ENCODE results near the gene OTOP3. TPM values are rescaled to one million over a fixed set of nuclear protein-coding genes. Genes with fewer than 3 reads are reported as not detected.

OTOP3 gene
- total and polyA plus RNA-seq, 9 donors, result 0.89 TPM; not detected in 8

- H3K4me1 ChIP-seq (ENCODE audit: control insufficient read depth, insufficient read depth, low read length), result no peaks in the 10 kb centered on the region
- 66% methylated on average over 29 of the region's 32 CpGs for WGBS (ENCODE audit: insufficient coverage)
- no peaks in the 10 kb centered on the region for H3K9me3 ChIP-seq (replicated peaks; ENCODE audit: control insufficient read depth, low read depth, low read length)
- H3K27ac ChIP-seq (ENCODE audit: low read length), result no peak overlapping the region
- no peak overlapping the region for H3K4me3 ChIP-seq (ENCODE audit: low read length)
- peaks cover 33% of the 10 kb centered on the region for H3K27me3 ChIP-seq (ENCODE audit: control insufficient read depth, insufficient read depth, low read length)
- no peaks in the 10 kb centered on the region for H3K36me3 ChIP-seq (ENCODE audit: control insufficient read depth, insufficient read depth, low read length)
- DNase-seq, result no peak
These were observed 16.2 kb downstream of the OTOP3 start for GRCh38 chr17:74951680-74952421.

GRCh38 chr17:74952431-74953133 is 16.9 kb downstream of the OTOP3 start:
- DNase-seq, result no peak
- peaks cover 30% of the 10 kb centered on the region for H3K27me3 ChIP-seq (ENCODE audit: control insufficient read depth, insufficient read depth, low read length)
- 52% methylated on average over 14 of the region's 24 CpGs for whole genome bisulfite sequencing (ENCODE audit: insufficient coverage)

DNA sequence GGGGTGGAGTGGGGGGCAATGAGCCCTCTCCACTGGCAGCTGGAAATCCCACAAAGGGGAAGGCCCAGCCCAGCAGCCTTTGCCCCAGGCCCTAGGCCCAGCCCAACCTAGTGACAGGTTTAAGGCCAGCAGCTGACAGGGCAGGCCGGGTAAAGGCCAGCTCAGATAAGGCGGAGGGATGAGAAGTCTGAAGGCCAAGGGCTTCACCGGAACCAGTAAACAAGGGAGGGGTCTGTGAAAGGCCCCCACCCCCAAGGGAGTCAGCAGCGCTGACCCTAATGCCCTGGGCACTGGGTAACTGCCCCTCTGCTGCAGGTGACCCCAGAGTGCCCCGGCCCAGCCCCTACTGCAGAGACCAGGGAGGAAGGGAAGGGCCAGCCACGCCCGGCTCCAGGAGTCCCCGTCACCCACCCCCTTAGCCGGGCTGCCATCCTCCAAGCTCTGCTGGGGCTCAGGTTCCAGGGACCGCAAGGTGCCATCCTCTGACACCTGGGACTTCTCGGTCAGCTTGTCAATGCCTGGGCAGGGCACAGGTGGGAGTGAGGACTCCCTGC is 17.5 kb downstream of the OTOP3 start:
- 78% methylated on average over 8 of the region's 11 CpGs for WGBS (ENCODE audit: insufficient coverage)

More at GRCh38 chr17:74952431-74953133, 16.9 kb downstream of the OTOP3 start:
- H3K4me1 ChIP-seq (ENCODE audit: control insufficient read depth, insufficient read depth, low read length), result no peaks in the 10 kb centered on the region
- H3K36me3 ChIP-seq (ENCODE audit: control insufficient read depth, insufficient read depth, low read length), result no peaks in the 10 kb centered on the region
- no peaks in the 10 kb centered on the region for H3K9me3 ChIP-seq (replicated peaks; ENCODE audit: control insufficient read depth, low read depth, low read length)
- no peak overlapping the region for H3K27ac ChIP-seq (ENCODE audit: low read length)
- H3K4me3 ChIP-seq (ENCODE audit: low read length), result no peak overlapping the region

GRCh38 chr17:74954115-74954514 is 18.4 kb downstream of the OTOP3 start:
- H3K9me3 ChIP-seq (replicated peaks; ENCODE audit: control insufficient read depth, low read depth, low read length), result no peaks in the 10 kb centered on the region
- H3K4me3 ChIP-seq (ENCODE audit: low read length), result no peak overlapping the region
- 76% methylated on average over 12 of the region's 15 CpGs for WGBS (ENCODE audit: insufficient coverage)
- H3K27me3 ChIP-seq (ENCODE audit: control insufficient read depth, insufficient read depth, low read length), result peaks cover 33% of the 10 kb centered on the region
- DNase-seq, result no peak
- no peaks in the 10 kb centered on the region for H3K36me3 ChIP-seq (ENCODE audit: control insufficient read depth, insufficient read depth, low read length)
- H3K27ac ChIP-seq (ENCODE audit: low read length), result no peak overlapping the region
- H3K4me1 ChIP-seq (ENCODE audit: control insufficient read depth, insufficient read depth, low read length), result no peaks in the 10 kb centered on the region

More for the DNA sequence above, 17.5 kb downstream of the OTOP3 start:
- no peaks in the 10 kb centered on the region for H3K4me1 ChIP-seq (ENCODE audit: control insufficient read depth, insufficient read depth, low read length)
- H3K9me3 ChIP-seq (replicated peaks; ENCODE audit: control insufficient read depth, low read depth, low read length), result no peaks in the 10 kb centered on the region
- H3K27ac ChIP-seq (ENCODE audit: low read length), result no peak overlapping the region
- H3K36me3 ChIP-seq (ENCODE audit: control insufficient read depth, insufficient read depth, low read length), result no peaks in the 10 kb centered on the region
- peaks cover 33% of the 10 kb centered on the region for H3K27me3 ChIP-seq (ENCODE audit: control insufficient read depth, insufficient read depth, low read length)
- no peak for DNase-seq
- H3K4me3 ChIP-seq (ENCODE audit: low read length), result no peak overlapping the region

DNA sequence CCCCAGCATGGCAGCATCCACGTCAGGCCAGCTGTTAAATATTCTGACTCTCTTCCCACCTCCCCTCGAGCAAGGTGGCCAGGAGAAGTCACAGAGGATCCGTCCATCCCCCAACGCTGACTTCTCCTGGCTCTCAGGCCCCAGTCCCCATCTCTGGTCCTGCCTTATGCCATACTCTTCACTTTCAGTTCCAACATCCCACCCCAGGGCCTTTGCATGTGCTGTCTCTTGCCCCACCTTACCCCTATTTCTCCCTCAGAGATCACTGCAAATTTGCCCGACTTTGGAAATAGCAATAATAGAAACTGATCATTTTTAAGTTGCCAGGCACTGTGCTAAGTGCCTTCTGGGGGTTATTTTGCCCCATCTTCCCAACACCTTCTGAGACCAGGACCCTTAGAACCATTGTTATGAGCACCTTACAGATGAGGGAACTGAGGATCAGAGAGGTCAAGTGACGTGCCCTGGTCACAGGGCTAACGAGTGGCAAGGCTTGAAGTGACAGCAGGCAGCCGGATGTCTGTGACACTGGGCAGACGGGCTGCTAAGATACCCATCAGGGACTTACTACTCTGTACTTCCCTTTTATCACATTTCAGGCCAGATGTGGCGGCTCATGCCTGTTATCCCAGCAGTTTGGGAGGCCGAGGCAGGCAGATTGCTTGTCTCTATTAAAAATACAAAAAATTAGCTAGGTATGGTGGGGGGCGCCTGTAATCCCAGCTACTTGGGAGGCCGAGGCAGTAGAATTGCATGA is 19.1 kb downstream of the OTOP3 start:
- no peaks in the 10 kb centered on the region for H3K4me1 ChIP-seq (ENCODE audit: control insufficient read depth, insufficient read depth, low read length)
- H3K27me3 ChIP-seq (ENCODE audit: control insufficient read depth, insufficient read depth, low read length), result peaks cover 32% of the 10 kb centered on the region
- no peaks in the 10 kb centered on the region for H3K9me3 ChIP-seq (replicated peaks; ENCODE audit: control insufficient read depth, low read depth, low read length)
- DNase-seq, result no peak
- no peaks in the 10 kb centered on the region for H3K36me3 ChIP-seq (ENCODE audit: control insufficient read depth, insufficient read depth, low read length)
- WGBS (ENCODE audit: insufficient coverage), result 44% methylated on average over 6 of the region's 13 CpGs
- no peak overlapping the region for H3K27ac ChIP-seq (ENCODE audit: low read length)
- H3K4me3 ChIP-seq (ENCODE audit: low read length), result no peak overlapping the region

- 56% methylated on average over 3 of the region's 4 CpGs for WGBS (ENCODE audit: insufficient coverage)
- Histone ChIP-seq H3K27me3 (ENCODE audit: control insufficient read depth, insufficient read depth, low read length) (peaks cover 20% of the 10 kb centered on the region), H3K9me3 (replicated peaks; ENCODE audit: control insufficient read depth, low read depth, low read length) (no peaks in the 10 kb centered on the region), H3K4me3 (ENCODE audit: low read length) (no peak overlapping the region), H3K4me1 (ENCODE audit: control insufficient read depth, insufficient read depth, low read length) (no peaks in the 10 kb centered on the region), H3K27ac (ENCODE audit: low read length) (no peak overlapping the region), H3K36me3 (ENCODE audit: control insufficient read depth, insufficient read depth, low read length) (no peaks in the 10 kb centered on the region)
- no peak for DNase-seq
These were observed 20.4 kb downstream of the OTOP3 start for GRCh38 chr17:74956093-74956492.

- Histone ChIP-seq H3K4me1 (ENCODE audit: control insufficient read depth, insufficient read depth, low read length) (peaks cover 13% of the 10 kb centered on the region), H3K9me3 (replicated peaks; ENCODE audit: control insufficient read depth, low read depth, low read length) (no peaks in the 10 kb centered on the region), H3K36me3 (ENCODE audit: control insufficient read depth, insufficient read depth, low read length) (no peaks in the 10 kb centered on the region), H3K27ac (ENCODE audit: low read length) (no peak overlapping the region), H3K27me3 (ENCODE audit: control insufficient read depth, insufficient read depth, low read length) (peaks cover 10% of the 10 kb centered on the region), H3K4me3 (ENCODE audit: low read length) (no peak overlapping the region)
- peak; percentile 57 for DNase-seq
- WGBS (ENCODE audit: insufficient coverage), result 30% methylated on average over 23 of the region's 33 CpGs
These were observed 22.4 kb downstream of the OTOP3 start for GRCh38 chr17:74957935-74958740.

DNA sequence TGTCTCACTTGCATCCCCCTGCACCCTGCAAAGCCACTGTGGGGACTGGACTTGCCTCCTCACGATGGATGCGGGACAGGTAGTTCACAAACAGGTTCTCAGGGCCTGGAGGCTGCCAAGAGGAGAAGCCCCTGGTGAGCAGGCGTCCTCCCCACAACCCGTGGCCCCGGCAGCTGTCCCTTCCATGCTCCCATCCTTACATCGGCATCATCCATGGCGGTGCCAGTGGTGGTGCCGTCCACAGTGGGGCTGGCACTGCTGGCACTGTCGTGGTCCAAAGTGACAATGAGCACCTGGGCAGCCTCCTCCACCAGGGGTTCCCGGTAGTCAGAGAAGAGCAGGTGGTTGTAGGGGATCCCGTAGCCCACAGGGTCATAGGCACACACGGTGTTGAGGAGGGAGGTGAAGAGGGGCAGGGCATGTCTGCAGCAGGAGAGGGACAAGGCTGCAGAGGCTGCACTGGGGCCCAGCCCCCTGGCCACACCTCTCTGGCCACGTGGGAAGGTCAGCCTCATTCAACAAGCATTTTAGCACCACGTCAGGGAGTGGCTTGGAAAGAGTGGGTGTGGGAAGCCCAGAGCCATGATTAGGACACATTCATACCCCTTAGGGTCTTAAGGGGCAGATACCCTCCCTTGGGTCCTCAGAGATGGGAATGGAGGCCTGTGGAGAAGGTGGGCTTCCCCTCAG is 24.3 kb downstream of the OTOP3 start:
- Histone ChIP-seq H3K27me3 (ENCODE audit: control insufficient read depth, insufficient read depth, low read length) (peaks cover 8% of the 10 kb centered on the region), H3K27ac (ENCODE audit: low read length) (no peak overlapping the region)
- 84% methylated on average over 11 of the region's 14 CpGs for WGBS (ENCODE audit: insufficient coverage)

More for the DNA sequence above, 24.3 kb downstream of the OTOP3 start:
- H3K4me3 ChIP-seq (ENCODE audit: low read length), result no peak overlapping the region
- H3K36me3 ChIP-seq (ENCODE audit: control insufficient read depth, insufficient read depth, low read length), result no peaks in the 10 kb centered on the region
- peaks cover 13% of the 10 kb centered on the region for H3K4me1 ChIP-seq (ENCODE audit: control insufficient read depth, insufficient read depth, low read length)
- DNase-seq, result no peak
- H3K9me3 ChIP-seq (replicated peaks; ENCODE audit: control insufficient read depth, low read depth, low read length), result no peaks in the 10 kb centered on the region

Data from muscle of leg (tissue), 11 donors.